Lung microvascular endothelial cell (primary cell): ENCODE results near the gene LRRIQ3. TPM values are rescaled to one million over a fixed set of nuclear protein-coding genes. Genes with fewer than 3 reads are reported as not detected.
"Not testable (repeated sequence)": the region's sequence is repeated elsewhere in the genome, so short reads cannot be mapped to it uniquely, and the experiment has no call there.

Source experiments
- DNase-seq, 2 donors: peaks; one replicate each; pipeline versions ENCODE4 v3.0.0 to v3.0.0-alpha.2; 2010; ENCODE audit warnings: low read depth in 2 of 2
- total RNA-seq: library from RNA; depleted of rRNA; stranded (reverse); fragments of >200 nt; gene quantifications from 2 replicates; pipeline ENCODE4 v1.2.1, GENCODE V29; 2014

The LRRIQ3 gene
- total RNA-seq = under 0.01 and 0.22 TPM in 2 replicates

GRCh38 chr1:74197657-74198552 is at the start of gene LRRIQ3, which contains the start of gene FPGT:
LRRIQ3 (minus strand) TSS chr1:74198176; CDS start chr1:74183684, 14,492 bp downstream.
FPGT (plus strand) TSS chr1:74198242; CDS start chr1:74198279, 37 bp downstream.
- peak; percentile 95 to 96 for DNase-seq

- DNase-seq = no peak
Observed at GRCh38 chr1:74246315-74246714, 48.3 kb upstream of the LRRIQ3 start.

DNA sequence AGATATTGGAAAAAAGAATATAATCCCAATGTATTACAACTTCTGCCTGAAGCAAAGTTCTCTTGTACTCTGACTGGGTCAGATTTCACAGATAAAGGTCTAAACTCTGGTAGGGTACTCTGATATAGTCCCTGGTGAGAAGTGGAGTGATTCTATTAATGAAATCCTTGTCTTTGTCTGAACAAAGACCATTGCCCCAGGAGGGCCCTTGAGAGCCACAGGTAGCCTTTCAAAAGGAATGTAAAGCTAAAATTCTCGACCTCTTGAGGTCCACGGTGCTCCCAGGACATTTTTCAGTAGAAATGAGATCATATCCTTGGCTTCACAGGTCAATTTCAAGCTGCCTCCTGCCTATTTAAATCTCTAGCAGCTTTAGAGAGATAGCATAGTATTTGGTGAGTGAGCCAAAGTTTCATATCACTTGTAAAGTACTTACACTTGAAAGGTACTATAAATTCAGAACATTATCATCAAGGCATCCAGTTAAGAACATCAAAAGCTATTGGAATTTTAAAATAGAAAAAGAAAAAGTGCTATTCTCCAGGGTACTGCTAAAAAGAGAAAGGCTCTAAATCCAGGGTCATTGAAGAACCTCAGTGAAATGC is 47.3 kb upstream of the LRRIQ3 start:
- DNase-seq = no peak

GRCh38 chr1:74237787-74238186 is 39.8 kb upstream of the LRRIQ3 start:
- no peak for DNase-seq

GRCh38 chr1:74237035-74237434 is 39.1 kb upstream of the LRRIQ3 start:
- no peak for DNase-seq

GRCh38 chr1:74236440-74236839 is 38.5 kb upstream of the LRRIQ3 start:
- no peak for DNase-seq

DNA sequence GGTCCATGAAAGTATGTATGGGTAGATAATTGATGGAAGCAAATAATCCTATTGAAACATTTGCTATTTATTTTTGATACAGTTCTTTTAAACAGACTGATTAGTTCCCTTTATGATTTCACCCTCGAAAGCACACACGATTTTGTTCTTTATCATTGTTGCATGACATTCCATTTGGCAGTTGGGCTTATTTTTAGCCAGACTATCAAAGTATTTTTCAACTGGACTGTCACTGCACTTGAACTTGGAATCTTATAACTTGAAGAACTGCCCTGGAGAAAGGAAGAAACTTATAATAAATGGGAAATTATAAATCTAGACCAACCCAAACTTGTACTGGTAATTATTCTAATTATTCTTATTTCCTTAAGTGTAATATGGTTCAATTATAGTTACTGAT is 37.2 kb upstream of the LRRIQ3 start, which contains the start of gene TNNI3K:
TSS of gene TNNI3K (plus strand) at position 235 of the 400 bp plus-strand sequence. CDS start at position 300, 65 bp downstream.
- no peak for DNase-seq

GRCh38 chr1:74223453-74223852 is 25.5 kb upstream of the LRRIQ3 start:
- DNase-seq = no peak

DNA sequence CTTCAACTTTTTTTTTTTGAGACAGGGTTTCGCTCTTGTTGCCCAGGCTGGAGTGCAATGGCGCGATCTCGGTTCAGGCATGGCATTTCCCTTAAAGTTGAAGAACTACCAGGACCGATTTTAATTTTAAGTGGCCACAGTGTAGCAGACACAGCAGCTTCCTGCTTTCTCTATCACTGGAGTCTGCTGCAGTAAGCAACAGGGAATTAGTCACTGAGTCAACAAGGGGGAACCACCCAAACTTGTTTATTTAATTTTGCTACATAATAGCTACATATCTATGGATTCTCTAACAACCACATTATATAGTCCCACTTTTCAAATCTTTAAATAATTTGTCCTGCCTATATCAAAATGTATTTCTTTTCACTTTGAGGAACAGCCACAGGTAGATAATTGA is 24.7 kb upstream of the LRRIQ3 start:
- DNase-seq = peak in 1 of 2 donors; percentile 0

- DNase-seq = no peak
Observed at GRCh38 chr1:74215229-74215628, 17.3 kb upstream of the LRRIQ3 start.

DNA sequence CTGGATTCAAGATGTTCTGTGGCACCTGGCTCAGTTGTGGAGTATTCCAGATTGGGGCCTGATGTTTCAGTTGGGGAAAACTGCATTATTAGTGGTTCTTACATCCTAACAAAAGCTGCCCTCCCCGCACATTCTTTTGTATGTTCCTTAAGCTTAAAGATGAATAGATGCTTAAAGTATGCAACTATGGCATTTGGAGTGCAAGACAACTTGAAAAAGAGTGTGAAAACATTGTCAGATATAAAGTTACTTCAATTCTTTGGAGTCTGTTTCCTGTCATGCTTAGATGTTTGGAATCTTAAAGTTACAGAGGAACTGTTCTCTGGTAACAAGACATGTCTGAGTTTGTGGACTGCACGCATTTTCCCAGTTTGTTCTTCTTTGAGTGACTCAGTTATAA is 7.3 kb upstream of the LRRIQ3 start:
- no peak for DNase-seq

DNA sequence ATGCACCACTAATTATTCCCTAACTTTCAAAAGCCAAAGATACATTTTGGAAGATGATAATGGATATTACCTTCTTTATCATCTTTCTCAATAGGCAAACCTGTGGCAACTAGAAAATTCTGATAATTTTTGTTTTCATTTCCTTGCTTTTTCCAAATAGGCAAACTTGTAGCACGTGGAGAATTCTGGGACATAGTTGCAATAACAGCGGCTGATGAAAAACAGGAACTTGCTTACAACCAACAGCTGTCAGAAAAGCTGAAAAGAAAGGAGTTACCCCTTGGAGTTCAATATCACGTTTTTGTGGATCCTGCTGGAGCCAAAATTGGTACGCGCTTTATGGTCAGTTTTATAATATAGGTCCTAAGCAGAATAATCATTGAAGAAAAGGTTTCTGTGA is 1.5 kb upstream of the LRRIQ3 start:
- no peak for DNase-seq

- DNase-seq = no peak
Observed at GRCh38 chr1:74197255-74197654, 721 bp downstream of the LRRIQ3 start.

- no peak for DNase-seq
Observed at GRCh38 chr1:74195339-74195738, 2.6 kb downstream of the LRRIQ3 start.

DNA sequence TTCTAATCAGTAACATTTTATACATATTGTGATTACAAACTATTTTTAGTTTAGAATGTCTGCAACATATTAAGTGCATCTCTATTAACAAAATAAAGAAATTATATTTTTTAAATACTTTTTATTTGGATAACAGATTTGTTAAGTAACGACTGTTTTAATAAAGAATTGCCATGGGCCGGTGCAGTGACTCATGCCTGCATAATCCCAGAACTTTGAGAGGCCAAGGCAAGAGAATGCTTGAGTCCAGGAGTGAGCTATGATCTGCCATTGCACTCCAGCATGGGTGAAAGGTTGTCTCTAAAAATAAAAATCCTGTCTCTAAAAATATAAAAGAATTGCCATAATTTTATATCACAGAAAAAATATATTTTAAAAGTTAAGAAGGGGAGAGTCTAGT is 4.1 kb downstream of the LRRIQ3 start:
- no peak for DNase-seq

- DNase-seq = no peak
Observed at GRCh38 chr1:74180490-74180889, 17.5 kb downstream of the LRRIQ3 start.

GRCh38 chr1:74174423-74174822 is 23.6 kb downstream of the LRRIQ3 start:
- not testable (repeated sequence) for DNase-seq

DNA sequence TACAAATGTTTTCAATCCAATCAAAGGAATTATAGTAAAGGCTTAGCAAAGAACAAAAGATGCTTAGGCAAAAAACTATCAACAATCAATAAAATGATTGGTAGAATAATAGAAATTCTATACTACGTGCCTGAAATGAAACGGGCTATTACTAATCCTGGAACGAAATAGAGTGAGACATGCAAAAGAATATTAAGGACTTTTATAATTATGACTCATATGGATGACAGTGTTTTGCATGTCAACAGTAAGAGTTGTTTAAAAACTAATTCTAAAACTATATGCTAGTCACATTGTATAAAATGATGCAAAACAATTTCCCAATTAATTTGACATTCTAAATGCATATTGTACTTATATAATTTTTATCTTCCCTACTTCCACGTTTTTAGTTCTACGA is 35.6 kb downstream of the LRRIQ3 start:
- DNase-seq = no peak

DNA sequence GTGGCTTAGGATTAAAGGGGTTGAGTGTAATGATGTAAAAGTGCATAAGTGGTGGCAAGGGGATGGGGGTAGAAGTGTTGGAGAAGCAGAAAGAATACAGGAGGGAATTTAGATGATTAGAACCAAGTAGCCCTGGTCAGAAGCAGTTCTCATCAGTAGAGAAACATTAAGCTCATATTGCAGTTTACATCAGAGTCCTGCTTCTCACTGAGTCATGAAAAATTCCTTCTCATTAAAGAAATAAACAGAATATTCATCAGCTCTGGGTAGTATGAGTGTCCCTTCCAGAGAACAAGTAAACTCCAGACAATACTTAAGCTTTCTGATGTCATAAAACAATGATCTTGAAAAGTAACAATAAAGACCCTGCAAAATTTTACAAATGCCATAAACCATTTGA is 36.5 kb downstream of the LRRIQ3 start:
- no peak for DNase-seq

GRCh38 chr1:74160046-74160445 is 37.9 kb downstream of the LRRIQ3 start:
- DNase-seq = no peak

DNA sequence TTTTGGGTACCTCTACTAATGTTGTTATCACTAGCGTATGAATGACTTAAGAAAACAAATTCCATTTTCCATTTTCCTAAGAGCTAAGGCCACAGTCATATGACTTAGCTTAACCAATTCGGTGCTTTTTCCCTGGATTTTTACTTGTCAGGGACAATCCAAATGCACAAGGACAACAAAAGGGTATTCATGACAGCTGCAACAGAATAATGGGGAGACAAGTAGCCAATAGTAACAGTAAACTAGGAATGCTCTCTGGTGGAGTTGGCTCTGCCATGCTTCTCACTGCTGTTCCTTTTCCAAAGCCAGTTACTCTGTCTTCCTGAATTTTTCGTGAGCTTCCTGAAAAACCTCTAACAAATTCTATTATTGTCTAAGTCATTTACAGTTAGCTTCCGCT is 52.9 kb downstream of the LRRIQ3 start:
- no peak for DNase-seq

DNA sequence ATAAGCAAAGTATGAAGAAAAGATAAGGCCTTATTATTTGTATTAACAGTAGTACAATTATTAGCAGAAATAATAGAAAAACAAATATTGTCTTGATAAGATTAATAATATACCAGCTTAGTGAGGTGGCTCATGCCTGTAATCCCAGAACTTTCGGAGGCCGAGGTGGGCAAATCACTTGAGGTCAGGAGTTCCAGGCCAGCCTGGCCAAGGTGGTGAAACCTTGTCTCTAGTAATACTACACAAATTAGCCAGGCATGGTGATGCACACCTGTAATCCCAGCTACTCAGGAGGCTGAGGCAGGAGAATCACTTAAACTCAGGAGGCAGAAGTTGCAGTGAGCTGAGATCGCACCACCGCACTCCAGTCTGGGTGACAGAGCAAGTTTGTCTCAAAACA is 80.6 kb downstream of the LRRIQ3 start:
- not testable (repeated sequence) for DNase-seq

DNA sequence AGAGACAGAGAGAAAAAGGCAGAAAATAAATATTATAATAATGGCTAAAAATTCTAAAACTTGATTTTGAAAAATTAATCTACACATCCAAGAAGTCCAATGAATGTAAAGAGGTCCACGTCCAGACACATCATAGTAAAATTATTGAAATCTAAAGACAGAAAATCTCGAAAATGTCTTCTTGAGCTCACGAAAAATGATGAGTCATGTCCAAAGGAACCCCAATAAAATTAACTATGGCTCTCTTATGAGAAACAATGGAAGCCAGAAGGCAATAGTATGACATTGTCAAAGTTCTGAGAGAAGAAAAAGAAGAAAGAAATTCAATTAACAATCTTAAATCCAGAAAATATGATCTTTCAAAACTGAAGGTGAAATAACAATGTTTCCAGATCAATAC is 84.6 kb downstream of the LRRIQ3 start:
- no peak for DNase-seq
